GM18861 (cell line): ENCODE results near the gene FBXW7.

Experiments used
- ATAC-seq: cut with Tn5 transposase; IDR thresholded peaks from one replicate; pipeline ENCODE4 v1.9.1; 2021; ENCODE audit not compliant: unreplicated experiment

FBXW7 gene

GRCh38 chr4:152342293-152342692 lies 193.6 kb downstream of the FBXW7 start:
- ATAC-seq: no peak

- no peak for ATAC-seq
These were observed 195.1 kb downstream of the FBXW7 start for GRCh38 chr4:152340818-152341217.

DNA sequence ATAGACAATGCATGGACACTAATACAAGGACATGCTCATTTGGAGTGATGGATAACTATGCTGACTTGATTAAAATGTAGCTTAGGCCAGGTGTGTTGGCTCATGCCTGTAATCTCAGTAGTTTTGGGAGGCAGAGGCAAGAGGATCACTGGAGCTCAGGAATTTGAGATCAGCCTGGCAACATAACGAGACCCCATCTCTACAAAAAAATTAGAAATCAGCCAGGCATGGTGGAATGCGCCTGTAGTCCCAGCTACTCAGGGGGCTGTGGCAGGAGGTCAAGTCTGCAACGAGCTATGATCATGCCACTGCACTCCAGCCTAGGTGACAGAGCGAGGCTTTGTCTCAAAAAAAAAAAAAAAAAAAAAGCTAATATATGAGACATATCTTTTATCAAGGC lies 196.3 kb downstream of the FBXW7 start:
- no peak for ATAC-seq

GRCh38 chr4:152334931-152335330 lies 201.0 kb downstream of the FBXW7 start:
- ATAC-seq: no peak

DNA sequence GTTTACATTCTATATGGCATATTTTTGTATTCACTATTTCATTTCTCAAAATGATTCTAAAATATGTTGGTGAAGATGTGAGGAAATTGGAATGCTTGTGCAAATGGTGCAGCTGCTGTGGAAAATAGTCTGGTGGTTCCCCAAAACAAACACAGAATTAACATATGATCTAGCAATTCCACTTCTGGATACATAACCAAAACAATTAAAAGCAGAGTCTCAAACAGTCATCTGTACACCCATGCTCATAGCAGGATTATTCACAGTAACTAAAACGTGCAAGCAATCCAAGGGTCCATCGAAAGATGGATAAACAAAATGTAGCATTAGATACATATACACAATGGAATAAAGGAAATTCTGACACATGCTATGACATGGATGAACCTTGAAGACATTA lies 204.8 kb downstream of the FBXW7 start:
- ATAC-seq: no peak

DNA sequence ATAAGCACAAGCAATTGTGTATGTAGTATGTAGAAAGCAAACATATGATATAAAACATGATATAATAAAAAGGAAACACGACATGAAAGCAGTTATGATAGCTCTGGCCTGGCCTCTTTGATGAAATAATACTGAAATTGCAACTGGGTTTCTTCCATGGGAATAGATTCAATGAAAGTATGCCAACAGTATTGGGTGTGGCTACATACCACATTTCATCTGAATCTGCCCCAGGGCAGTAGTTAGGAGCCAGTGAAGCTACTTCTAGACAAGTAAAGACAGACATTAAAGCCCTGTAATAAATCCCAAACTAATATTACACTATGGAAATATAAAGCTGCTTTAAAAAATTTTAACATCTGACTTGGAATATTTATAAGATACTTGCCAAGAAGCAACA lies 207.3 kb downstream of the FBXW7 start:
- ATAC-seq: no peak

- ATAC-seq: no peak
These were observed 208.1 kb downstream of the FBXW7 start for GRCh38 chr4:152327606-152328453.

DNA sequence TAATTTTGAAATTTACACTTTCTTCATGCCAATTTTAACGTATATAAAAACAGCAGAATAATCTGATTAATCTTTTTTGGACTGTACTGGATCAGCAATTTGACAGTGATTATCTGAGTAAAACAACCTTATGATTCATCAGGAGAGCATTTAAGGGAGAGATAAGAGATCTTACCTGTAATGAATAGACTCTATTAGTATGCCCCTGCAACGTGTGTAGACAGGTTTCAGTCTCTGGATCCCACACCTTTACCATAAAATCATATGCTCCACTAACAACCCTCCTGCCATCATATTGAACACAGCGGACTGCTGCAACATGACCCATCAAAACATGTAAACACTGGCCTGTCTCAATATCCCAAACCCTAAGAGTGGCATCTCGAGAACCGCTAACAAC lies 210.1 kb downstream of the FBXW7 start:
- no peak for ATAC-seq

DNA sequence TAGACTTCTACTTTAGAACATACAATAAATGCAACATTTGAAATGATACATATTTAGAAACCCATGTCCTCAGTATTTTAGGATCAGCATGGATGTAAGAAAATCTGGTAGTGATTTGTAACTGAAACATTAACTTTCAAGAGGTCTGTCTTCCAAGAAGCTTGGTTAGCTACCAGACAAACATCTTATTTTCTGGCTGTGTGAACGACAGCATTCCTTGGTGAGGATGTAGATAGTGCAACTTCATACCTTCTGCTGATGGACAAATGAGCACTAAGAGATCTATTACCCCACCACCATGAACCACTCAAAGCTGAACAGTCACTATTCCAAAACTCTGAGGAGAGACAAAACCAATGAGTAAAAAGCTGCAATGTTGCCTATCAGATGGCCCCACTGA lies 212.7 kb downstream of the FBXW7 start:
- ATAC-seq: no peak

- no peak for ATAC-seq
These were observed 213.2 kb downstream of the FBXW7 start for GRCh38 chr4:152322656-152323055.

DNA sequence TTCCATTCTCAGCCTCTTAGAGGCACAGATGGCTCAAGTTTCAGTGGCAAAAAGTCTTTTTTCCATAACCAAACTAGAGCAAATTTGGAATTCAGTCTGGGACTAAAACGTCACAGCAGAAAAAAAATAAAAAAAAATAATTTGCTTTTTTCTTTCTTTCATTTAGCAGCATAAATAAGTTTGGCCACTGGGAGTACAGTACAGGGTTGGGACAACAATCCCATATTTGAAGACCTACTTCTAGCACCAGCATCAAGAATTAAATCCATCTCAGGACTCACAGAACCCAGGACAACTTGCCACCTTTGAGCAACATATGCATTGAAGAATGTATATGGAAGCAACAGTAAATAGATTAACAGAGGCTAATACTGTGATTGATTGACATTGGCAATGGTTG lies 214.0 kb downstream of the FBXW7 start:
- no peak for ATAC-seq

GRCh38 chr4:152321398-152321797 lies 214.5 kb downstream of the FBXW7 start:
- no peak for ATAC-seq

DNA sequence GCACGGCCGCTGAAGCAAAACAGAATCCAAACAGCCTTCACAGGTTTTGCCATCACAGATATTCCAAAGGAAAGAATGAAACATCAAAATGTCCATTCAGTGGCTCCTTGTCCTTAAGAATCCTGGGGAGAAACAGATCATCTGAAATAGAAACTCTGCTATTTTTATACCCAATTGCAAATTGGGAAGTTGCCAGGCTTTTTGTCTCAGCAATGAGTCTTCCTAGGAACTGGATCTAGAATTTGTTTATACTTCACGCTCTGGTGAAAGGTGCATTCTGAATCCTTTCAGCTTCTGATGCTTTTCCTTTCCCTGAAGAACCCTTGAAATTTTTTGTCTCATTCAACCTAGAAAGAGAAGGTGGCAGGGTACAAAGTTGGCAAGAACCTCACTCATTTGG lies 218.9 kb downstream of the FBXW7 start:
- no peak for ATAC-seq

DNA sequence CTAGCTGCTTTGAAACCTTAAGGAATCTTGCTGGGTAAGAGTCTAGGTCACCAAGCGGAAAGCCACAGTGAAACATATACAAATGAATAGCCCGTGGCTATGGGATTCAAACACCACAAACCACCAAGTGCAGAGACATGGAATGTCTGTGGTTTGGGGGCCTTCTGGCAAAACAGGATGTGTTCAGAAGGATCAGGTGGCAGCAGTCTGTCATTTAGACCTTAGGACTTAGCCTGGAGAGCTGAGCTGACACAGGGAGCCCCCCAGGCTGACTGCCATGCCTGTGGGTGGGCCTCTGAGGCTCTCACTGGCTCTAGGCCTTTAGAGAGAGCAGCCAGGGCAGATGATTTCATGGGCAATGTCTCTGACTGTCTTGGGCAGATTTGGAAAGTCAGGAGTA lies 225.6 kb downstream of the FBXW7 start:
- no peak for ATAC-seq

DNA sequence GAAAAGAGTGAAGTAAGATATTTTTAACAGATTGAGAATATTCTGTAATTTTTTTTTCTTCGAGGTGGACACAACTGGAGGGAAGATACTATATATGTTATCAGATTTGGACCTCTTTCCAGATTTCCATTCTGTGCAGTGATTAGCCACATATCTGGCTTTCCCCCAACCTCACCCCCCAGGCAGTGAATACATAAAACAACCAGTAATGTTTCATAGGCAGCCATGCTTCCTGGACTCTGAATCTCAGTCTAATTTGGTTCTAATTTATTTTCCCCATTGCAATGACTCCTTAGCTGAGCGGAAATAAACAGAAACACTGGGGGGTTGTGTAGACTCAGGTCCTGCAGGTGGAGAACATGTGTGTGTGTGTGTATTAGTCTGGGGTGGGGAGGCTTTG lies 226.5 kb downstream of the FBXW7 start:
- ATAC-seq: no peak

DNA sequence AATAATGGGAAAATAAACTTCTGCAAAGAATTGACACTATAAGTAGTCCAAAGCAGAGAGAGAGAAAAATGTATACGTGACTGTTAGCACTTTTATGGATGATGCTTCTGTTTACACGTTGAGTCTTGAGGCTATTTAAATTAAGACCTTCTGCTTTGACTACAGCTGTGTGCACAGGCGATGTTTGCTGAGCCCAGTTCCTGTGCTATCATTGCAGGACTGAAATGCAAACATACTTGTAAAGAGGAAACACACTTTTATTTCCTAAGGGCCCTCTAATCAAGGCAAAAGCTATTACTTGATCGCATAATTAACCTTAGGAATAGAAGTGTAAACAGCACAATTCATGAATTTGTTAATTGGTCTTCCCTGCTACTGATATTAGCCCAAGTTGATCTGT lies 226.9 kb downstream of the FBXW7 start:
- no peak for ATAC-seq

GRCh38 chr4:152307669-152308068 lies 228.2 kb downstream of the FBXW7 start:
- ATAC-seq: no peak

- ATAC-seq: no peak
These were observed 229.4 kb downstream of the FBXW7 start for GRCh38 chr4:152306541-152306940.

DNA sequence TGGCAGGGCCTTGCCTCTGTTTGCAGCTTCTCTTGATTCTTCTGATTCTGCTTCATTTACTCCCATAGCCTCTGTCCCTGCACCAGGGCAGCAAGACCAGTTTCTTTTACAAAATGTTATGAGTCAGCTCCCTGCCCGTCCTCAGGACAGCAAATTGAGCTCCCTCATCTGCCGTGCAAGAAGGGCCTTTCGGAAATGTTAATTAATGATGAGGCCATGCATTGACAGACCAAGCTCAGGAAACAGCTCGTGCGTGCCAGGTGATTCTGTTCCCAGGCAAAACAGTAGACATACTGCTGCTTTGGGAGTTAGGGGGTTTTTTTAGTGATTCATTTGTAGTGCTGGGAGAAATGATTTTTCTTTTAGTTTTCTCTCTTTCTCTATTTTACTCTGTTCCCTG lies 231.7 kb downstream of the FBXW7 start:
- peak; percentile 92 for ATAC-seq

GRCh38 chr4:152301381-152301780 lies 234.5 kb downstream of the FBXW7 start:
- no peak for ATAC-seq

GRCh38 chr4:152299553-152299952 lies 236.3 kb downstream of the FBXW7 start:
- ATAC-seq: no peak

DNA sequence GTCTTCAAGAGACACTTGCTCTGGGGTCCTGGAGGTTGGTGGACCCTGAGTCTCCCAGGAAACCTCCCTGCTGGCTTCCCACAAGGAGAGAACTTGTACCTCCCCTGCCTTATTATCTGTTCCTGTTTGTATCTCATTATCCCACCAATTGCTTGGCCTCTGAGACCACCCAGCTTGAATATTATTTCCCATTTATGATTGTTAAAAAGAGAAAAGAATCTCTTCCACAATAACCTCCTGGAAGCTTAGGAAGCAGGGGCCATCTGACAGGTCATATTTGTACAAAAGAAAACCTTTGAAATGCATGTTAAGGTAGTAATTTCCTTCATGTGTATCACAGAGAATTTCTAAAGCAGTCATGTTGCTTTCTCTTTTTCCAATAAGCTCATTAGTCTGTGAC lies 239.5 kb downstream of the FBXW7 start:
- ATAC-seq: no peak

DNA sequence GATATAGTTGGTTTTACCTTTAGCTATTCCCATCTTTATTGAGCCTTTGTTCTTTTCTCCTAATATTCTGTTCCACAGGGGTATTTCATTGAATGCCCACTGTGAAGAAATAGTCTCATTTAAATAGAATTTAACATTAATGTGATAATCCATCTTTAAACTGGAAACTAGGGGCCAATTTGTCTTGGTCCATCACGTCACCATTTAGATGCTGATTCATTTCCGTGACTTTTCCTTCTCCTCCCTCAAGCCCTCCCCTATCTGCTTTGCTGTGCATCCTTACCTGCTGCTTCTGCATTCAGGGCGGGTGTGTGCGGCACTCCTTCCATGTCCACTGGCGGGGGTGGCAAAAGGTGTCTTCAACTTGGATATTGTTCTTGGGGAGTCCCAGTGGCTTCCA lies 241.1 kb downstream of the FBXW7 start:
- no peak for ATAC-seq
